DMS79 (cell line): Measurements from ENCODE around the gene SHB.

Source experiments
- DNase-seq: peaks from one replicate; lab custom pipeline; 2025; lab: John Stamatoyannopoulos, UW

The SHB gene

DNA sequence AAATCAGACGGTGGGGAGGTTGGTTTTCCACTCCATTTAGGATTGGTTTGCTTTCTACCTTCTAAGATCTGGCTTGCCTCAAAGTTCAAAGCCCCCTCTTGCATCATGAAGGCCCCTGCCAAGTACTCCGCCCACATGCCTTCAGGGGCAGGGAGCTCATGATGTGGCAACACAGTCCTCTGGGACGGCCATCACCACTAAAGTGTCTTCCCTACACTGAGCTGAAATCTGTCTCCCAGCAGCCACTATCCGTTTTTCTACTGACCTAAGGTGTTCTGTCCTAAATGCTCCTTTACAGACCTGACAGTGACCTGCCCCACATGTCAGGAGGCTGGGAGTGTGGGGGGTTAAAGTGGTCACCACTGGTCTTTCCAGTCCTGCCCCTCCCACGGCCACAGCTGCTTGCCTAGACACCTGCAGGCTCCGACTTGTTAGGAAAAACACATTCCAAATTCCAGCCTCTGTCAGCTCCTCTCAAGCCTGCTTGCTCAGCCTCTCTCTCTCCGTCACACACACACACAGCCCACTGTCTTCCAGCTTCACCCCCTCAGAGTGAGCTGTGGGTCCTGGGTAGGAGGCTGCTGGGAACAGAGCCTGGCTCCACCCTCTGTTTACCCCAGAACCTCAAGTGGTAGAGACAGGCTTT is 44.9 kb downstream of the SHB start:
- peak; percentile 72 for DNase-seq

GRCh38 chr9:38023661-38024035 is 45.4 kb downstream of the SHB start:
- no peak for DNase-seq

GRCh38 chr9:38022995-38023394 is 46.0 kb downstream of the SHB start:
- peak; percentile 46 for DNase-seq

- peak; percentile 54 for DNase-seq
These were observed 46.7 kb downstream of the SHB start for GRCh38 chr9:38022203-38022895.

DNA sequence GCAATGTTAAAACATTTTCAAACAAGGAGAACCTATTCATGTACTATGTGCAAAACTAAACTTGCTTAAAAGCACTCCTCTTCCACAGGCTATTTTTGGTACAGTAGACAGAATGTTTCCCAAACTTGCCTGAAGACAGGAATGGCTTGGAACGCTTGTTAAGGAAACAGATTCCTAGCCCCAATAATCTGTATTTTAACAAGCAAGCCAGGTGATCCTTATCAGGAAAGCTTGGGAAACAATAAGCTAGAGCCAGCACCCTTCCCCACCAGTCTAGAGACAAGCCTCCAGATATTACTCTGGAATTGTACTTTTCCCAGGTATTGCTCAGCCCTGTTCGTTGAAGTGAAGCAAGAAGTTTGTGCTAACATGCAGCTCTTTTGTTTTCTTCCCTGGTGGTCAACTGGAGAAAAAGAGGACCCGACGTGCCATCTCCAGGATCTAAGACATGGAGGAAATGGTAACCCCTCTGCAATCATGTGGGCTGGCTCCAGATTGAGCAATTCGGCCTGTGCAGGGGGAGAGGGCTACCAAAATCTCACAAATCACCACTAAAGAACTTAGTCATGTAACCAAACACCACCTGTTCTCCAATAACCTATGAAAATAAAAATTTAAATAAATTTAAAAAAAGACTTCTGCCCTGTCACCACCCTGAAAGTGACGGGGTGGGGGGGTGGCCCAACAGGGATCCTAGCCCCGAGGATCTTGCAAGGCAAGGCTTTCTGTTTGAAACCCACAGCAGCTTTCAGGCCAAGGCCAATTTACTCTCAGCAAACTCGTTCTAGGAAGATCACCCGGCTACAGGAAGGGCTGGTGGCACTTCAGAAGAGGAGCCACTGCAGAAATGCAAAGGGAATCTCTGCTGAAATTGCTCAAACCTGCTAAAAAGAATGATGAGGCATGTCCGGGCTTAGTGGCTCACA is 48.6 kb downstream of the SHB start:
- DNase-seq = no peak

GRCh38 chr9:38019731-38020130 is 49.3 kb downstream of the SHB start:
- no peak for DNase-seq

DNA sequence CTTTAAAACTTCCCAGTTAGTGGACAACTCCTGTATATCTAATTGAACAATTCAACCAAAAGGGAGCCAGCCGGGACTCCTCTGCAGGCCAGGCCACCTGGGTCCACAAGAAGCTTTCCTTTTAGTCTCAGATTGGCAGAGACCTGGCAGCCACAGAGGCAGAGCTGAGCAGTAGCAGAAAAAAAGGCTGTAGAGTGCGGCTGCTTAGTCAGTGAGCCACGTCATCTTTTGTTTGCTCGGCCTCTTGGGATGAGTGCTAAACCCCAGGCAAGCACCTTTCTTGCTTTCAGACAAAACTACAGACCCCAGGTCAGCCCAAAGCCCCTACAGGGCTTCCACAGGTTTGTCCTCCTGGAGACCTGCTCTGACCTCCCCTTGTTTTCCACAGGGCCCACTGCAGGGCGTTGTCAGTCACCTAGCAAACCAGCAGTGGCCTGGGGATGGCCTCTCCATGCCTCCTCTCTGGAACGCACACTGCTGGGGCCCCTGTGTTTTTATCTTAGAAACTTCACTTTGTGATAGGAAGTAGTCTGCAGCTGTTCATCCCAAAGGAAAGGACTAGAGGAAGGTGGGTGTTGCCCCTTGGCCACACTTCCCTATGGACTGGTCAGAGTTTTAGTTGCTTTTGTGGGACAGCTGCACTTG is 49.9 kb downstream of the SHB start:
- peak; percentile 55 for DNase-seq

DNA sequence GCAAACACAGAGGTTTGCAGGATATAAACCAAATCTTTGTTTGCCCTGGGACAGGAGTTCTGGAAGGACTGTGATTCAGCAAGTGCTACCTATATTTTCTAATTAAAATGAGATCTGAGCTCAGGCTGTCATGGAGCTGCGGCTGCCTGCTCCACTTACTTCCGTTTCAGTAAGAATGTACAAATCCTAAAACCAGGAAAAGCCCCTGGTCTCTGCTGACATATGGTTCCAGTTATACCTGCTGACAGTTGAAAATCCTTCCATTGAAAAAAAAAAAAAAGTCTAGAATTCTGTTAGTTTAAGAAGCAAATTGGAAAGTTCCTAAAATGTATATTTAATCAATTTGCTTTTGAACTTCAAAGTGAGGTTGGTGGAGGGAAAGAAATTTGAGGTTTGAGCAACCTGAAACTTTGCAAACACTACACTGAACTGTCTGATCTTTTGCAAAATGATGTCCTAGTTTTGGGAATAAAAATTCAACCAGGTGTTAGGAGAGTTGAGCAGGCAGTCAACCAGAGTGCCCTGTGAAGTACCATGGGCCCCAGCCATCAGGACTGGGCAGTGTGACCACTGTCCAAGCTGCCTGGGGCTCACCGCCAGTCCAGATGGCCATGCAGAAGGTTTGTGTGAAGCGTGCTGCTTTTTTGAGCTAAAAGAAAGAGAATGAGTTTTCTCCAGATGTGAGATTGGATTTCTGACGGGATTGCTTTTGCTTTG is 50.6 kb downstream of the SHB start:
- DNase-seq = no peak

DNA sequence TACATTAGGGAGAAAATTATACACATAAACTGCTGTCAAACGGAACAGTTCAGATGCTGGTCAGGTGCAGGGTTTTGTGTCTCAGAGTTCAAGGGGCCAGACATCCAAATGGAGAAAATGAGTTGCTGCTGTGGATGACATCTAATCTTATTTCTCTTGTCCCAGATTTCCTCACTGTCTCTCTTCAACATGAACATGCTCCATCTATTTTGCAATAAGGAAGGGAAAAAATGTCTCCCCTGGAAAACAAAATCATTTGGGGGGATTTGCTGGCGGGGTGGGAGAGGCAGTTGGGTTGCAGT is 51.2 kb downstream of the SHB start:
- no peak for DNase-seq

- DNase-seq = no peak
These were observed 51.7 kb downstream of the SHB start for GRCh38 chr9:38017149-38017884.

DNA sequence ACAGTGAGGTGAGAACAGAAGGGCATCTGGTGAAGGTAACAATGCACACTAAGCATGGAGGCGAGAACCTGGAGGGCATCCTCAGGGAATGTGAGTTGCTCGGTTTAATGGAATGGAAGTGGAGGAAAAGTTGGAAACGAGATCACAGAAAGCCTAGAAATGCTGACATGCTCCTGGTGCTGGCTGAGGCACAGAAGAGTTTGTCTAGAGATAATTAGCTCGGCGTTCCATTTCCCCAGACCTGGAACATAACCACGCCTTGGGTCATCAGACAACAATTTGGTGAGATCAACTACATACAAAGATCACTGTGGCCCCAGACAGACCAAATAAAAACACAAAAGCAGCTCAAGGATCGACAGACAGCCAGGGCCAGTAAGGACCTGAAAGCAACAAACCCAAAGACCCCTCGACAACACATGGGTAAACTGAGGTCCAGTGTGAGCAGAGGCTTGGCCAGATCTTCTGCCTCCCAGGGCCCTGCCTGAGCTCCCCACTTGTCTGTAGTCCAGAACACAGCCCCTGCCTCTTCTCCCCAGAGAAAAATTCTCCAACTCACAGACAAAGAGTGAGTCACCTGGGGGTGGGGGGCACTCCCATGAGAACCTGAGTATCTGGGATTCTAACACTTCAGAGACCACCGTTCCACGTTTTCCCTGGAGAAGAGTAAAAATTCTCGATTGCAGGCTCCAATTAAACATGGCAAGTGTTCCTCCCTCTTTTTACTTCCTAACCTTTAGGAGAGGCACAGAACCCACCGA is 52.5 kb downstream of the SHB start:
- DNase-seq = no peak

GRCh38 chr9:38015906-38016305 is 53.1 kb downstream of the SHB start:
- DNase-seq = no peak

DNA sequence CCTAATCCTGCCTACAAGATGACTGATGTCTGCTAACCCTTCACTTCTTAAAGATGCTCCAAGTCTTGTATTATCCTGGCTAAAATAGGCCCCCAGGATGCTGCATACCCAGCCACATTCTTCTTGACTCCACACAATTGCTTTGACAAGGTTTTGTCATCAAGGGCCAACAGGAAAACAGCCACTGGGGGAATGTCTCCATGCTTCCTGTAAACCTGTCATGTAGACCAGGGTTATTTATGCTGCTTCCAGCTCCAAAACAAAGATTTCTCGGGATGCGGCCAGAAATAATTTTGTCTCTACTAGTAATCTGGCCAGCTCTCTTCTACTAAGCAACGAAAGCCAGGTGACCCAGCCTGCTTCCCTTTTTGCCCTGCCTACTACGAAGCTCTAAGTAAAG is 53.8 kb downstream of the SHB start:
- DNase-seq = no peak

GRCh38 chr9:38012767-38013450 is 56.1 kb downstream of the SHB start:
- no peak for DNase-seq

DNA sequence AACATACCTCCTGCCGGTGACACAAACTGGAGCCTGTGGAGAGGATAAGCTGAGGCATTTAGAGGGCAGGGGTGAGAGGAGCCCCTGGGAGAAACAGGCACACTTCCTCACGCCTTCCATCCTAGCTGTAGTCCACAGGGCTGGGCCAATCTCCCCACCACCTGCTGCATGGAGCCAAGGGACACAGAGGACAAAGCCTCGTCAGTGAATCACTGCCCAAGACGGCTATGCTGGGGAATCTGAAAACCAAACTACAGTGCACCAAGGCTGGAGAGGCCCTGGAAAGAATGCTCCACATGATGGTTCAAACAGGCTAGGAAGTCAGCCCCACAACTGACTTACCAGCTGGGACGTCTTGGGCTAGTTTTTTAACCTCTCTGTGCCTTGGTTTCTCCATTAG is 57.0 kb downstream of the SHB start:
- no peak for DNase-seq

- DNase-seq = no peak
These were observed 57.9 kb downstream of the SHB start for GRCh38 chr9:38010918-38011704.

- DNase-seq = no peak
These were observed 59.0 kb downstream of the SHB start for GRCh38 chr9:38009990-38010389.

DNA sequence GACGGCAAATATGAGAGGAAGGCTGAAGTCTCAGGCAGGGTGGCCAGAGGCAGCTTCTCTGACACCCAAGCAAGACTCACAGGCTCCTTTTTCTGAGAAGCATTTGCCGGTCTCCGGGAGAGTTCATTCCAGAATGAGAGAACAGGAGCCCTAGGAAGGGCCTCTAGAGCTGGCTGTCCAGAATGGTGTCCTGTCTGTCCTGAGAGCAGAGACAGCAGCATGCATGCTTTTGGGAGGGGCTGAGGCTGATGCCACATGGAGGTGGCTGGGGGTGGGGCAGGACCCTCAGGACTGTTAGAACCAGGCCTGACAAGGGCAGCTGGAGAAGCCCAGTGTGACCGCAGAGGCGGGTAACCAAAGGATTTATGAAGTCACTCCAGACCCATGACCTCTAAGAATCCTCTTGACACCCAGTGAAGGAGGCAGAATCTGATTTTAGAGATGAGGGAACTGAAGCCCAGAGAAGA is 60.0 kb downstream of the SHB start:
- no peak for DNase-seq
